Nephron (organoid): ENCODE measurements around the gene F3.

Experiments used
- H3K27ac Mint-ChIP-seq, 3 experiments: 2 replicates each; pipeline ENCODE4 v1.8.0; 2020; ENCODE audit warnings: mixed read lengths in 3 of 3, mild to moderate bottlenecking in 2 of 3, moderate library complexity in 1 of 3
- H3K27me3 Mint-ChIP-seq: 2 replicates; pipeline ENCODE4 v1.8.0; 2021; ENCODE audit warnings: low read depth, mild to moderate bottlenecking, moderate library complexity, mixed read lengths
- H3K36me3 Mint-ChIP-seq: 2 replicates; pipeline ENCODE4 v1.8.0; 2020; ENCODE audit warnings: low read depth, mixed read lengths
- H3K4me1 Mint-ChIP-seq: 2 replicates; pipeline ENCODE4 v1.8.0; 2020; ENCODE audit warnings: mixed read lengths
- H3K4me3 Mint-ChIP-seq, 3 experiments: 2 replicates each; pipeline ENCODE4 v1.8.0; 2020; ENCODE audit warnings: mild to moderate bottlenecking in 3 of 3, mixed read lengths in 3 of 3, moderate library complexity in 2 of 3
- H3K9me3 Mint-ChIP-seq: 2 replicates; pipeline ENCODE4 v1.8.0; 2020; ENCODE audit warnings: mixed read lengths
- TF ChIP-seq, protein P1 (sequence below), 3 experiments: fragments of 200-600 bp; sonication (generic); IDR thresholded peaks; one replicate each; pipeline ENCODE4 v1.5.0; 2021; ENCODE audit warnings: antibody characterized with exemption in 3 of 3; ENCODE audit not compliant: unreplicated experiment in 3 of 3

Gene F3

DNA sequence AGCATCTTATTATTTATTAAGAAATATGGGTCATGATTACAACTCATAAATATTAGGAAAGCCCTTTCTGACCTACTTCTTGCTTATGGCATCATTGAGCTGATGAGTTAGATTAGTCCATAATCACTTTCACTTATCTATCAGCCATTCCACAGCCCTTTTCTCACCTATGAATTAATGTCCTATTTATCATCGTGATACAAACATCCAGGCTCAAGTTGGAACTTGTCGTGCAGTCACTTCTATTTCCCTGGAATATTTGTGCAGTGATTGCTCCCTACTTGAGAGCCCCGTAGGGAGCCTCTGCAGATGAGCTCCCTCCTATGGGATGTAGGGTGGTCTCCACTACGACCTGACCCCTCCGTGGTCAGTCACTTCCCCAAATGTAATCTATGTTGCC, 8.1 kb upstream of the F3 start:
- no peak overlapping the region for H3K4me3 Mint-ChIP-seq
- H3K36me3 Mint-ChIP-seq: no peaks in the 10 kb centered on the region
- H3K9me3 Mint-ChIP-seq: no peaks in the 10 kb centered on the region
- no peaks in the 10 kb centered on the region for H3K27me3 Mint-ChIP-seq
- H3K27ac Mint-ChIP-seq: peak overlapping the region; percentile 50 to 85 (median 83)
- TF ChIP-seq, protein P1, sequence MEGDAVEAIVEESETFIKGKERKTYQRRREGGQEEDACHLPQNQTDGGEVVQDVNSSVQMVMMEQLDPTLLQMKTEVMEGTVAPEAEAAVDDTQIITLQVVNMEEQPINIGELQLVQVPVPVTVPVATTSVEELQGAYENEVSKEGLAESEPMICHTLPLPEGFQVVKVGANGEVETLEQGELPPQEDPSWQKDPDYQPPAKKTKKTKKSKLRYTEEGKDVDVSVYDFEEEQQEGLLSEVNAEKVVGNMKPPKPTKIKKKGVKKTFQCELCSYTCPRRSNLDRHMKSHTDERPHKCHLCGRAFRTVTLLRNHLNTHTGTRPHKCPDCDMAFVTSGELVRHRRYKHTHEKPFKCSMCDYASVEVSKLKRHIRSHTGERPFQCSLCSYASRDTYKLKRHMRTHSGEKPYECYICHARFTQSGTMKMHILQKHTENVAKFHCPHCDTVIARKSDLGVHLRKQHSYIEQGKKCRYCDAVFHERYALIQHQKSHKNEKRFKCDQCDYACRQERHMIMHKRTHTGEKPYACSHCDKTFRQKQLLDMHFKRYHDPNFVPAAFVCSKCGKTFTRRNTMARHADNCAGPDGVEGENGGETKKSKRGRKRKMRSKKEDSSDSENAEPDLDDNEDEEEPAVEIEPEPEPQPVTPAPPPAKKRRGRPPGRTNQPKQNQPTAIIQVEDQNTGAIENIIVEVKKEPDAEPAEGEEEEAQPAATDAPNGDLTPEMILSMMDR (IDR thresholded peaks at IDR 0.05; ENCODE audit: unreplicated experiment in 3 of 3): no peak
- peaks cover 49% of the 10 kb centered on the region for H3K4me1 Mint-ChIP-seq

DNA sequence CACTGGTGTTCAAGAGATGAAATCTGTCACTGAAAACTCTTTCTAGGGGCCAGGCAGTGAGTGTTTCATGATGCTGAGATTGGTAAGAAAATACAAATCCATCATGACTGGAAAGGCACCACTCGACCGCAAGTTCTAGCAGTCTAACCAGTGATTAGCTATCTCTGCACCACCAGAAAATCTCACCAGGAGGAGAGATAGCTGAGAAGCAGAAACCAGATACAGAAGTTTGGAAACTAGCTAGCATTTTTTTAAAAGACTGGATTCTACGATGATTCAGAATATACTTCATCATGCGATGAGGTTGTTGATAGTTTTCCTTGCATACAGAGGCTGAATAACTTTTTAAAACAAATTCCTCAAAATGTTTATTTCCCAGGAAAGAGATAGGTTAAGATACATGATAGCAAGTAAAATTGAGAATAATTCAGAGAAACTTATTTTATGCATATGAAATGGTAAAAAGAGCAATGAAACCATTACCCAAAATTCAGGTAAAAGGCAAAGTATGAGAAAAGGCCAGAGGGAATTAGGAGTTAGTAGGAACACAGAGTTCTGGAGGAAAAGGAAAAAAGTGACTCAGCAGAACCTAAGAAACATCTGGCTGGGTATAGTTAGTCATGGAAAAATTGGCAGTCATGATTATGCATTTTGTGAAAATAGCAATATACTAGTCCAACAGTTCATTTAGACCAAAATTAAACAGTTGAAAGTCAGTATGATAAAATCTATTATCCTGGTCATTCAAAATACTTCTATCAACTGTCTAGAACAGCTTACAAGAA, 3.3 kb upstream of the F3 start:
- Mint-ChIP-seq H3K4me3 (peak overlapping the region in 2 of 3 experiments; percentile 42 to 48), H3K36me3 (peaks cover 4% of the 10 kb centered on the region), H3K9me3 (no peaks in the 10 kb centered on the region), H3K27me3 (peaks cover 7% of the 10 kb centered on the region), H3K4me1 (peaks cover 29% of the 10 kb centered on the region), H3K27ac (peak overlapping the region in 1 of 3 experiments; percentile 34)
- TF ChIP-seq, protein P1 (IDR thresholded peaks at IDR 0.05; ENCODE audit: unreplicated experiment in 3 of 3): no peak

DNA sequence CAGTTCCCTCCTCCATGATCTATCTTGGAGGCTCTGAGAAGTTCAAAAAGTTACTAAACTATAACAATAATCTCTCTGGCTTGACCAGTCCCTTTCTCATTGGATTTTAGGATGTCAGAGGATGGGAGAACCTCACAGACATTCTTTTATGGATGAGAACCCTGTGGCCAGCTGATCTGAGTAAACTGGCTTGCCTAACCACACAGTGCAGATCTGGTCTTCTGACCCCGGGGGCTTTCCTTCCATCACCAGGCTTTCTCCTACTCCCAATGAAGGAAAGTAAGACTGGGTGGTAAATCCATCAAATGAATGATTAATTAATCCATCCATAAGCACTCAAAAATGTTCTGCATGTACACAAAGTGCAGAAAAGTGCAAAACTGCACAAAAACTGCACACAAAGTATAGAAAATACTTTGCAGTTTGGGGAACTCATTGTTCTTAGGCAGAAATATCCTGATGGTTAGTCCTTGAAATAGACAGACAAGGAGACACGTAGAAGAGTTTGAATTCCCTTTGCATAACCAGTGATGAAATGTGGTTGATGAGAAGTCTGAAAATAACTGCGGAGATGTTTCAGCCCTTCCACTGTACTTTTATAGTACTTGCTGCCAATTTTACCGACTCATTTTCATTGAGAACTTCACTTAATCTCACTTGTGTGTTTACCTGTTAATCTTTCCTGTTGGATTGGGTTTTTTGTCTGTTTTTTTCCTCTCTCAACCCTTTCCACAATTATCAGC, 2.5 kb upstream of the F3 start:
- peaks cover 11% of the 10 kb centered on the region for H3K36me3 Mint-ChIP-seq
- H3K27me3 Mint-ChIP-seq: peaks cover 7% of the 10 kb centered on the region
- no peaks in the 10 kb centered on the region for H3K9me3 Mint-ChIP-seq
- TF ChIP-seq, protein P1 (IDR thresholded peaks at IDR 0.05; ENCODE audit: unreplicated experiment in 3 of 3): no peak
- peaks cover 35% of the 10 kb centered on the region for H3K4me1 Mint-ChIP-seq
- peak overlapping the region in 1 of 3 experiments; percentile 34 for H3K27ac Mint-ChIP-seq
- peak overlapping the region; percentile 48 to 51 (median 50) for H3K4me3 Mint-ChIP-seq

DNA sequence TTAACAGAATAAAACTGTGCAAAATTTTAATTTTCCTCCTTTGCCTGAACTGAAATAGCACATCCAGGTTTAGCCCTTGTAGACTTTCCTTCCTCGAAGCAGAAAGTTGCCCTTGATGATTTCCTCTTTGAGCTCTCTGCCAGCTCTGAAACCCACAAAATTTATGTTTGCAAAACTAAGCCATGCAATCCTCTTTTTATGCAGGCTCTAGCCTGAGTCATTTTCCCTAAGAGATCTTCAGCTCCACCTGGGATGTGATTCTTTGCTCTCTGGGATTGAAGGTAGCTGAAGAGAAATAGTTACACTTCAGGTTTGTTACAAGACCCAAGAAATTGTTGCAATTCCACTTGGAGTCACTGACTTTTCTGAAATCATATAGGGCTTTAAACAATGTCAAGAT, 1.4 kb upstream of the F3 start:
- Mint-ChIP-seq H3K36me3 (peaks cover 12% of the 10 kb centered on the region), H3K27ac (peak overlapping the region; percentile 48 to 60 (median 52)), H3K4me1 (peaks cover 42% of the 10 kb centered on the region), H3K9me3 (no peaks in the 10 kb centered on the region), H3K4me3 (peak overlapping the region; percentile 85 to 93 (median 92)), H3K27me3 (peaks cover 7% of the 10 kb centered on the region)
- TF ChIP-seq, protein P1 (IDR thresholded peaks at IDR 0.05; ENCODE audit: unreplicated experiment in 3 of 3): no peak

DNA sequence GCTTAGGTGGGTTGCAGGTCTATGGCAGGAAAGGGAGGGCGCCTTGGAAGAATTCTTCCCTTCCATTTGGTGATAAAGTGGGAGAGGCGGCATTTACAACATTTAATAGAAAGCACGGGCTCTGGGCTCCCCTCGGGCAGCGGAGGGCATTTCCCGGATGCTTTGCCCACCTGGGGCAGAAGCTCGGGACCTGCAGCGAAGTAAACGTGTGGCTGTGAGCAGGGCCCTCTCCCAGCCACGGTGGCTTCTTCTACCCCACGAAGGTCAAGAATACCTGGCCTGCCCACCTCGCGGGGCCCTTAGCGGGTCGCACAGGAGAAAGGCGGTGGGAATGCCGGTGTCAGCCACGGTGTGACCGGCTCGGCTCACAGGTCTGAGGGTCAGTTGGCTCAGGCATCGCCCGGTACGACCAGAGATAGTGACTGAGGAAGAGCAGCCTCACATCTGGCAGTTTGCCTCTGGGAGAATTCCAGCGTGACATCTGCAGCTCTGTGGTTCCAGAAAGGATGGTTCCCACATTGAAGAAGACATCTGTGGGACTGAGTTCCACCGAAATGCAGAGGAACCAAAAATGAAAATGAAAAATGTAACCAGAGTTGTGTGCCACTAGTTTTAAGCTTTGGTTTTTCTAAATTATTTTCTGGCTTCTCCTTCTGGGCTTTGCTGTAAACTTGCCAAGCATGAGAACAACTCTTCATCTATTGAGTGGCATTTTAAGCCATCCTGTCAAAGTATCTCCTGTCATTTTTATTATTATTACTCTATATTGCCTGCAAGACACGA, 720 bp upstream of the F3 start:
- Mint-ChIP-seq H3K27ac (peak overlapping the region; percentile 48 to 60 (median 52)), H3K4me1 (peaks cover 42% of the 10 kb centered on the region)

More for the DNA sequence above, 720 bp upstream of the F3 start:
- peak overlapping the region; percentile 85 to 93 (median 92) for H3K4me3 Mint-ChIP-seq
- H3K27me3 Mint-ChIP-seq: peaks cover 10% of the 10 kb centered on the region
- no peaks in the 10 kb centered on the region for H3K9me3 Mint-ChIP-seq
- peaks cover 12% of the 10 kb centered on the region for H3K36me3 Mint-ChIP-seq
- TF ChIP-seq, protein P1 (IDR thresholded peaks at IDR 0.05; ENCODE audit: unreplicated experiment in 3 of 3): no peak
